ENCODE results near the gene TMC8. TPM values are rescaled to one million over a fixed set of nuclear protein-coding genes. Genes with fewer than 3 reads are reported as not detected.
"Not testable (repeated sequence)": the region's sequence is repeated elsewhere in the genome, so short reads cannot be mapped to it uniquely, and the experiment has no call there.

Gene TMC8
- total RNA-seq, 1 experiment from 2014 or later = 0.28 TPM

DNA sequence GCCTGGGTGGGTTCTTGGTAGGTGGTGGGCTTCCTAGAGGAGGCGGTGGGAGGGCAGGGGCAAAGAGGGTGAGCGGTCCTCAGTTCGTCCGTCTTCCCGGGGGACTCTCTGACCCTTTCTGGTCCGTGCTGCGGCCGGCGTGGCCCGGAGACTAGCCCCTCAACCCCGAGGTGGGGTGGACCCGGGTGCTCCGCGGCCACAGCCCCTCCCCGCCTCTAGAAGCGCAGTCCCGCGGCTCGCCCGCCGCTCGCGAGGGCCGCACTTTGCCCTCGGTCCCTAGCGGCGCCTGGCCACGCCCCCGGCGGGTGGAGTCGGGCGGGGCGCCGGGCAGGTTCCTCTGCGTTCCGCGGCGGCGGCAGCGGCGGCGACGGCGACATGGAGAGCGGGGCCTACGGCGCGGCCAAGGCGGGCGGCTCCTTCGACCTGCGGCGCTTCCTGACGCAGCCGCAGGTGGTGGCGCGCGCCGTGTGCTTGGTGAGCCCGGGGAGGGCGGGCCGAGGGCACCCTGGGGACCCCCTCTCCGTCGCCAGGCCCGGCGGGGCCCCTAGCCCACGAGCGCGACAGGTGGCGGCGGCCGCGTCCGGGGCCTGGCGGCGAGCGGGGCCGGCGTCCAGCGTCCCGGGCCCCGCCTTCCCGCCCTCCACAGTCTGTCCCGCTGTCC, 37.8 kb downstream of the TMC8 start, which contains the start of gene SYNGR2:
TSS of gene SYNGR2 (plus strand) at position 340 of the 661 bp plus-strand sequence. CDS start at position 376, 36 bp downstream.
- Histone ChIP-seq H3K36me3 (no peaks in the 10 kb centered on the region; the same call in 1 of the 2 replicates), H3K27ac (no peak within 1 kb of the TSS), H3K9me3 (replicated peaks) (no peaks in the 10 kb centered on the region), H3K4me3 (peak within 1 kb of the TSS; percentile 63), H3K27me3 (no peaks in the 10 kb centered on the region), H3K4me1 (peaks cover 6% of the 10 kb centered on the region; the same call in 1 of the 2 replicates)
- peak; percentile 87 to 91 for DNase-seq

DNA sequence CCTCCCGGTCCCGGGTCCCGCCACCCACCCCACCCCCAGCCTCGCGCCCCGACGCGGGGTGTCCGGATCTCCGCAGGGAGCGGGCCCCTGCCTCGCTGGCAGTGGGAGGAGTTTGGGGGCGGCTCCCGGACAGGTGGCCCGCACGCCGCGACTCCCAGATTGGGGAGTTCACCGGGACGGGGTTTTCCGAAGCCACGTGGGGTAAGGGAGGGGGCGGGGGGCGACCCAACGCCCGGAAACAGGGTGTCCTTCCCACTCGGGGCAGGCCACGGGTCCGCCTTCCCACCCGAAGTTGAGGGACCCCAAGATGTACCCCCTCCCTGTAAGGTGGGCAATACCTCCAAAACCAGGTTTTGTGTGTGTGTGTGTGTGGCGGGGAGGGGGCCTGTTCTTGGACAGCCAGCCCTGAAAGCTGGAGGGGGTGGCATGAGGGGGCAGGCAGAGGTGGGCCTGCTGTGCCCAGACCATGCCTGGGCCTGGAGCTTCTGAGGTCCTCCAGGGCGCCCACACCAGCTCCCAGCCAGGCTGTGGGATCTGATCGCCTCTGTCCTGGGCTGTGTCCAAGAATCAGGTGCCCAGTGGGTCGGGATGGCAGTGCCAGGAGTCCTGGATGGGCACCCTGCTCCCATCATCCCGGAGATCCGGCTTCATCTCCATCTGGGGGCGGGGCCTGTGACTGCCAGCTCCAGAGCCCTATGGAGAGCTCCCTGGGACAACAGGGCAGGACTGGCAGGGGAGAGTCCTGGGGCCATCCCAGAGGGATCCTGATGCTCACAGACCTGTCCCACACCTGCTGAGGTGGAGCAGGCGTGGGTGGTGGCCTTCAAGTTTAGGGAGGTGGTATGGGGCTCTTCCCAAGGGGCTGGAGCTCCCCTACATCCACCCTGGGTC, 38.6 kb downstream of the TMC8 start:
- Histone ChIP-seq H3K9me3 (replicated peaks) (no peaks in the 10 kb centered on the region), H3K27me3 (no peaks in the 10 kb centered on the region), H3K36me3 (peaks cover 8% of the 10 kb centered on the region), H3K27ac (no peak overlapping the region), H3K4me3 (peak overlapping the region; percentile 63), H3K4me1 (peaks cover 6% of the 10 kb centered on the region; the same call in 1 of the 2 replicates)
- peak; percentile 63 to 74 for DNase-seq

DNA sequence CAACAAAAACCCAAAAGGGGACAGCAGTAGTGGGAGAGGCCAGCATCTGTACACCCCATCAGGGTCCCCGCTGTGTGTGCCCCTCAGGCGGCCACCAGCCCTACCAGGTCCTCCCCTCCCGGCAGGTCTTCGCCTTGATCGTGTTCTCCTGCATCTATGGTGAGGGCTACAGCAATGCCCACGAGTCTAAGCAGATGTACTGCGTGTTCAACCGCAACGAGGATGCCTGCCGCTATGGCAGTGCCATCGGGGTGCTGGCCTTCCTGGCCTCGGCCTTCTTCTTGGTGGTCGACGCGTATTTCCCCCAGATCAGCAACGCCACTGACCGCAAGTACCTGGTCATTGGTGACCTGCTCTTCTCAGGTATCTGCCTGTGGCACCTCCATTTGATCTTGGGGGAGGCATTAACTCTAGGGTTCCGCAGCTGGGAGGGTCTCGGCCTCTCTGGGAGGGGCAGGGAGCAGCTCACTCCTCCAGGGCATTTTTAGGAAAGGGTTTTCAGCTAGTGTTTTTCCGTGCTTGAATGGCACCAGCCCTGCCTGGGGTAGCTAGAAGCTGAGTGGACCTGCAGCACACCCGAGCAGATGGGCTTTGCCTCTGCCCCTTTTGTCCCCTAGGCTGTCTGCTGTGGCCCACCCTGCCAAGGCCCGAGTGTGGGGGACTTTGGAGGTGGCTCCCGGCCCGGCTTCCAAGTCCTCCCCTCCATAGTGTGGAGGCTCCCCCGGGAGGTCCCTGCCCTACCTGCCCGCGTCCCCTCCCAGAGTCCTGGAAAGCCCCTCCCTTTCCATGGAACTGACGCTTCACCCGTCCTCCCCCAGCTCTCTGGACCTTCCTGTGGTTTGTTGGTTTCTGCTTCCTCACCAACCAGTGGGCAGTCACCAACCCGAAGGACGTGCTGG, 40.4 kb downstream of the TMC8 start:
- no peak overlapping the region for H3K4me3 ChIP-seq
- H3K27me3 ChIP-seq = no peaks in the 10 kb centered on the region
- H3K4me1 ChIP-seq = peaks cover 6% of the 10 kb centered on the region; the same call in 1 of the 2 replicates
- DNase-seq = no peak
- peaks cover 22% of the 10 kb centered on the region for H3K36me3 ChIP-seq
- no peaks in the 10 kb centered on the region for H3K9me3 ChIP-seq (replicated peaks)
- no peak overlapping the region for H3K27ac ChIP-seq

DNA sequence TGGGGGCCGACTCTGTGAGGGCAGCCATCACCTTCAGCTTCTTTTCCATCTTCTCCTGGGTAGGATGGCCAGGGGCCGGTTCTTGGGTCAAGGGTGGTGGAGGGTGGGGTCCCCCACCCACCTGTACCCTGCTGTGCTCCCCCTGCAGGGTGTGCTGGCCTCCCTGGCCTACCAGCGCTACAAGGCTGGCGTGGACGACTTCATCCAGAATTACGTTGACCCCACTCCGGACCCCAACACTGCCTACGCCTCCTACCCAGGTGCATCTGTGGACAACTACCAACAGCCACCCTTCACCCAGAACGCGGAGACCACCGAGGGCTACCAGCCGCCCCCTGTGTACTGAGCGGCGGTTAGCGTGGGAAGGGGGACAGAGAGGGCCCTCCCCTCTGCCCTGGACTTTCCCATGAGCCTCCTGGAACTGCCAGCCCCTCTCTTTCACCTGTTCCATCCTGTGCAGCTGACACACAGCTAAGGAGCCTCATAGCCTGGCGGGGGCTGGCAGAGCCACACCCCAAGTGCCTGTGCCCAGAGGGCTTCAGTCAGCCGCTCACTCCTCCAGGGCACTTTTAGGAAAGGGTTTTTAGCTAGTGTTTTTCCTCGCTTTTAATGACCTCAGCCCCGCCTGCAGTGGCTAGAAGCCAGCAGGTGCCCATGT, 41.1 kb downstream of the TMC8 start:
- H3K36me3 ChIP-seq = peaks cover 28% of the 10 kb centered on the region
- not testable (repeated sequence) for H3K27ac ChIP-seq; H3K9me3 ChIP-seq (replicated peaks); H3K4me3 ChIP-seq; H3K4me1 ChIP-seq; H3K27me3 ChIP-seq; DNase-seq

DNA sequence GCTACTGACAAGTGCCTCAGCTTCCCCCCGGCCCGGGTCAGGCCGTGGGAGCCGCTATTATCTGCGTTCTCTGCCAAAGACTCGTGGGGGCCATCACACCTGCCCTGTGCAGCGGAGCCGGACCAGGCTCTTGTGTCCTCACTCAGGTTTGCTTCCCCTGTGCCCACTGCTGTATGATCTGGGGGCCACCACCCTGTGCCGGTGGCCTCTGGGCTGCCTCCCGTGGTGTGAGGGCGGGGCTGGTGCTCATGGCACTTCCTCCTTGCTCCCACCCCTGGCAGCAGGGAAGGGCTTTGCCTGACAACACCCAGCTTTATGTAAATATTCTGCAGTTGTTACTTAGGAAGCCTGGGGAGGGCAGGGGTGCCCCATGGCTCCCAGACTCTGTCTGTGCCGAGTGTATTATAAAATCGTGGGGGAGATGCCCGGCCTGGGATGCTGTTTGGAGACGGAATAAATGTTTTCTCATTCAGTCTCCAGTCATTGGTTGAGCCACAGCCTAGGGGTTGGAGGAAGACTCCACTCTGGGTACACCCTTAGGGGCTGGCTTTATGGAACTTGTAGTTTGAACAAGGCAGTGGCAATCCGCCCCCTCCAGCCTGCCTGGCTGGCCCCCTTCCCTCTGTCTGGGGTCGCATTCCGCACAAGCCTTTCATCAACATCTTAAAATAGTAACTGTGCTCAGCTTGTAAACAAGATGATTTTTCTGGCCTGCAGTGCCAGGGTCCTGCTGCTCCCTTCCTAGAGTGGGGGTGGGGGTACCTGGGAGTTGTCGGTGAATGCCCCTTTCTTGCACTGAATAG, 41.9 kb downstream of the TMC8 start:
- Histone ChIP-seq H3K36me3 (peaks cover 35% of the 10 kb centered on the region), H3K4me1 (peaks cover 6% of the 10 kb centered on the region; the same call in 1 of the 2 replicates), H3K27me3 (no peaks in the 10 kb centered on the region), H3K27ac (no peak overlapping the region), H3K4me3 (no peak overlapping the region), H3K9me3 (replicated peaks) (no peaks in the 10 kb centered on the region)
- DNase-seq = no peak

DNA sequence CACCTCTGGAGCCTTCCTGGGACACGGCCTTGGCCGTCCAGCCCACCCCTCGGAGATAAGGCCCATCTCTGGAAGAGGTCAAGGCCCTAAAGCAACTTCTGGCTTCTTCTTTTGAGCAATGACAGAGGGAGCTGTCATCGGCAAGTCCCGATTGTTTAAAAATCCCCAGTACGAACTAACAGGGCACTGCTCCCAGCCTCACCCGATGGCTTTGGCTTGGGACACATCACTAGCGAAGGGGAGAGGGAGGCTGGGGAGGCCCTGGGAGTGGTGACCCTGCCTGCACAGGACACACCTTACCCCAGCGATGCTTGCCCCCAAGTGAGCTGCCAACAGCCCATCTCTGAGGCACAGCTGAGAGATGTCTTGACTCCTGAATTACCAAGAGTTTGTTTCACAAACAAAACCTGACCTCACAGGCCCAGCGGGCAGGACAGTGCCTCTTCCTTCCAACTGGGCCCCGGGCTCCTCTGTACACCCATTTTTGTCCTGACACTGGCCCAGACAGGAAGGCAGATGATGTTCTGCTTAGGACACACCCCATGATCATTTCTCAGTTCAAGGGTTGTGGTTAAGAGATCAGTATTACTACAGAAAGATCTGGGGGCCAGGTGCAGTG, 42.6 kb downstream of the TMC8 start:
- no peak for DNase-seq
- H3K27ac ChIP-seq = no peak overlapping the region
- peaks cover 6% of the 10 kb centered on the region; the same call in 1 of the 2 replicates for H3K4me1 ChIP-seq
- no peaks in the 10 kb centered on the region for H3K27me3 ChIP-seq
- peaks cover 42% of the 10 kb centered on the region for H3K36me3 ChIP-seq
- no peak overlapping the region for H3K4me3 ChIP-seq
- H3K9me3 ChIP-seq (replicated peaks) = no peaks in the 10 kb centered on the region

DNA sequence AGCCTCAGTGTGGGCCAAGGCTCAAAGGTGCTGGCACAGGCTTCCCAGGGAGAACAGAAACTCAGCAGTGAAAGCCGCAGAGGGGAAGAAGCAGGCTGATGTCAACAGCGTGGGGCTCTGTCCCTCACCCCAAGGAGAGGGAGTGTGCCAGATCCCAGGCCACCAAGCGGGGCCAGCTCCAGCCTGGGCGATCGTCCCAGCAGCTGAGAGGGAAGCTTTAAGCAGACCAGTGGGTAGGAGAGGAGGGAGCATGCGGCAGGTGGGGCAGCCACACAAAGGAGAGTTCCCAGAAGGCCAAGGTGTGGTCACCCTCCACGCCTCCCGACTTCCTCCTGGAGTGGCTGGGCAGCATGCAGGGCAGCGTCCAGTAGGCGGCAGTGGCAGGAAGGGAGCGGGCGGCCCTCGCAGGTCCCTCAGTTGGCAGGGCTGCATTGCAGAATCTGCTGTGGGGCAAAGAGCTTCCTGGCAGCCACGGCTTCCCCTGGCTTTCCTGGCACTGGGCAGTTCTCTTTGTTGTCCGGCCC, 43.8 kb downstream of the TMC8 start:
- peaks cover 6% of the 10 kb centered on the region; the same call in 1 of the 2 replicates for H3K4me1 ChIP-seq
- no peaks in the 10 kb centered on the region for H3K9me3 ChIP-seq (replicated peaks)
- no peak overlapping the region for H3K4me3 ChIP-seq
- DNase-seq = no peak
- H3K36me3 ChIP-seq = peaks cover 54% of the 10 kb centered on the region
- H3K27ac ChIP-seq = no peak overlapping the region
- H3K27me3 ChIP-seq = no peaks in the 10 kb centered on the region

DNA sequence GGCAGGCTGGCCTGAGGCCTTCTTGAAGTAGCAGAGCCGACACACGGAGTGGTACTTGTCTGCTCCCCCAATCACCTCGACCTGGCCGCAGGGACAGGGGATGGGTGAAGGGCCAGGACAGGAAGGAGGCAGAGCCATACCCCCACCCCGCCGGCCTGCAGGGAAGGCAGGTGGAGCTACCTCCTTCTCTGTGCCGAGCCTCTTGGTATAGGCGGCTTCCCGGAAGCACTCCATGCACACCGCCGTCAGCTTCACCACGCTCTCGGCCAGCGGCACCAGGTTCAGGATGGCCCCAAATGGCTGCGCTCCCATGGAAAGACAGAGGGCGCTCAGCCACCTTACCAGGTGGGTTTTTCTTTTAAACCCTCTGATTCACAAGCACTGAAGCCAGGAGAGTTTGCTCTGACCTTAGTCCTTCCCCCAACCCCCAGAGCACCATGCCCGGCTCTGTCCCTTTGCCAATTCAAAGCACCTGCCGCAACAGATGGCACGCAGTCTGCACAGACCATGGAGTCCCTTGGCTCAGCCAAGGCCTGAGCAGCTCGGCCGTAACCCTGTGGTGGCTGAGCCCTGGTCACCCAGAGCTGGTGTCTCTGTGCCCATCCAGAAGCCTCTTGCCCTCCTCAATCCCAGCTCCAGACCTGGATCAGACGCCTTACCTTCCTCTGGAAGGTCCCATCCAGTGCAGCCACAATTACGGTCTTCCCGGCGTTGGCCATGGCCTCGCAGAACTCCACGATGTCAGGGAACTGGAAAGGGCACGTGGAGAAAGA, 44.5 kb downstream of the TMC8 start:
- no peaks in the 10 kb centered on the region for H3K27me3 ChIP-seq
- peaks cover 6% of the 10 kb centered on the region; the same call in 1 of the 2 replicates for H3K4me1 ChIP-seq
- DNase-seq = no peak
- no peak overlapping the region for H3K27ac ChIP-seq
- no peak overlapping the region for H3K4me3 ChIP-seq
- no peaks in the 10 kb centered on the region for H3K9me3 ChIP-seq (replicated peaks)
- peaks cover 60% of the 10 kb centered on the region for H3K36me3 ChIP-seq

DNA sequence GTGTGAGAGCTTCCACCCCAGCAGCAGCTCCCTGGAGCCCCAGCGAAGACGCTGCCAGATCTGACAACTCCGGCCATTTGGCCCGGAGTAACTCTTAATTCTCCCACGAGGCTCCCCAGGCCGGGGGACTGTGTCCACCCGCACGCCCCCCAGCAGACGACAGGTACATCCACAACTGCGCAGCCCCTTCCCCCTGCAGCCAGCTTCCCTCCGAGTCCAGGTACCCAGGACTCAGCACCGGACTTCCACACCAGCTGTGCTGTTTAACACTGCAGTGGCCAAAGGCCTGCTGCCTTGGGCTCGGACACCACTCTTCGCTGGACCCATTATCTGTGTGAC, 45.0 kb downstream of the TMC8 start:
- H3K27me3 ChIP-seq = no peaks in the 10 kb centered on the region
- H3K27ac ChIP-seq = no peak overlapping the region
- no peaks in the 10 kb centered on the region for H3K9me3 ChIP-seq (replicated peaks)
- DNase-seq = no peak
- no peak overlapping the region for H3K4me3 ChIP-seq
- H3K4me1 ChIP-seq = peaks cover 8% of the 10 kb centered on the region; the same call in 1 of the 2 replicates
- H3K36me3 ChIP-seq = peaks cover 66% of the 10 kb centered on the region

DNA sequence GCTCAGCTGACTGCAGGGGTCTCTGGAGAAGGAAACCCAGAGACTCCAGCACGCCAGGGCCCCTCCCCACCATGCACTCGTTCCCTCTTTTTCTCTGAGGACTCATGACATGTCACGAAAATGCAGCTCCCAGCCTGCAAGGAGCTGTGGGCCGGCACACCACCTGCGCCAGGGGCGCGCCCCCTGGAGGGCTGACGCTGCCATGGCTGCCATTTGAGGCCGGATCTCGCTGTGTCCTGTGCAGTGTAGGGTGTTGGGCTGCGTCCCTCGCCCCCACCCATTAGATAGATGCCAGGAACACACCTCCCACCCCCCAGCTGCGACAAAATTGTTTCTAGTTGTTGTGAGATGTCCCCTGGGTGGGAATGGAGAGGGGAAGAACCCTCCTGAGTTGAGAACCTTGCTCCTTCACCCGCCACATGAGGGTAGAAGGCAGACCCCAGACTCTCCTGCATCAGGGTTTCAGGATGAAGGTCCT, 46.0 kb downstream of the TMC8 start:
- Histone ChIP-seq H3K27ac (no peak overlapping the region), H3K4me1 (peaks cover 10% of the 10 kb centered on the region; the same call in 1 of the 2 replicates), H3K36me3 (peaks cover 76% of the 10 kb centered on the region), H3K27me3 (no peaks in the 10 kb centered on the region), H3K4me3 (no peak overlapping the region), H3K9me3 (replicated peaks) (no peaks in the 10 kb centered on the region)
- no peak for DNase-seq

DNA sequence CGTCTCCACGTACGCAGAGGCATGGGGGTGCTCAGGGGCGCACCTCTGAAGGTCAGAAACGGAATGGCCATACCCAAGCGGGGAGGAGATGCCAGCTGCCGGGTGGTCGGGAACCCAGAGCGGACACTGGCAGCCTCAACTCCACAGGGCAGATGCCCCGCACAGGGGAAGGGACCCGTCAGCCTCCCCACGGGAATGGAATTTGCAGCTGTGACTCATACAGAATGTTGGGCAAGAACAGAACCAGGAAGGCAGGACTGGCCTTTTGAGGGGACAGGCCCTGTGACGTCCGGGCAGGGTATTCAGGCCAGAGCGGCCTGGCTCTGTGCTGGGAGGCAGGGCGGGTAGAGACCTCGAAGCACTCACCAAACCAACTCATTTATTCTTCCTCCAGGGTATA, 48.8 kb downstream of the TMC8 start:
- H3K9me3 ChIP-seq (replicated peaks) = no peaks in the 10 kb centered on the region
- H3K36me3 ChIP-seq = peaks cover 91% of the 10 kb centered on the region
- no peak overlapping the region for H3K4me3 ChIP-seq
- no peak overlapping the region for H3K27ac ChIP-seq
- peaks cover 5% of the 10 kb centered on the region; the same call in 1 of the 2 replicates for H3K4me1 ChIP-seq
- no peaks in the 10 kb centered on the region for H3K27me3 ChIP-seq
- no peak for DNase-seq

DNA sequence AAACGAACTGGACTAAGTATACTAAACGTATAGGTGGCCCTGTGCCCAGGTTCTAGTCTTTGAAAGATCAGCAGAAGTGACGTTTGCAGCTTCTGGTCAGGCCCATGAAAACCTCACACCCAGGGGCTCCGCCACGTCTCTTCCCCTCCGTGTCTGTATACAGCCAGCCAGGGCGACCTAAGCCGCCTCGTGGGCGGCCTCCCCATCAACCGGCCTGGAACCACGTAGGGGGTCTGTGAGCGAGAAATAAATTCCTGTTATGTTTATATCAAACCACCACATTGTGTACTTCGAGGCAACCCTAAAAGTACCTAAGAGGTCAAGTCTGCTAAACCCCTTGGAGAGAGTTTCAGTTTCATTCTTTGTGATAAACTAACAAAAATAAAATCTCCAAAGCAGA, 49.5 kb downstream of the TMC8 start:
- DNase-seq = no peak
- H3K9me3 ChIP-seq (replicated peaks) = no peaks in the 10 kb centered on the region
- no peaks in the 10 kb centered on the region for H3K27me3 ChIP-seq
- no peak overlapping the region for H3K4me3 ChIP-seq
- H3K36me3 ChIP-seq = peaks cover 92% of the 10 kb centered on the region
- peaks cover 12% of the 10 kb centered on the region for H3K4me1 ChIP-seq
- no peak overlapping the region for H3K27ac ChIP-seq

All from SJCRH30 (cell line).